HG03135 (cell line): ENCODE measurements around the gene CGN.

ENCODE experiments used
- ATAC-seq: cut with Tn5 transposase; IDR thresholded peaks from one replicate; pipeline ENCODE4 v1.9.1; 2021; ENCODE audit warnings: mild to moderate bottlenecking, moderate library complexity; ENCODE audit not compliant: unreplicated experiment

CGN gene, protein sequence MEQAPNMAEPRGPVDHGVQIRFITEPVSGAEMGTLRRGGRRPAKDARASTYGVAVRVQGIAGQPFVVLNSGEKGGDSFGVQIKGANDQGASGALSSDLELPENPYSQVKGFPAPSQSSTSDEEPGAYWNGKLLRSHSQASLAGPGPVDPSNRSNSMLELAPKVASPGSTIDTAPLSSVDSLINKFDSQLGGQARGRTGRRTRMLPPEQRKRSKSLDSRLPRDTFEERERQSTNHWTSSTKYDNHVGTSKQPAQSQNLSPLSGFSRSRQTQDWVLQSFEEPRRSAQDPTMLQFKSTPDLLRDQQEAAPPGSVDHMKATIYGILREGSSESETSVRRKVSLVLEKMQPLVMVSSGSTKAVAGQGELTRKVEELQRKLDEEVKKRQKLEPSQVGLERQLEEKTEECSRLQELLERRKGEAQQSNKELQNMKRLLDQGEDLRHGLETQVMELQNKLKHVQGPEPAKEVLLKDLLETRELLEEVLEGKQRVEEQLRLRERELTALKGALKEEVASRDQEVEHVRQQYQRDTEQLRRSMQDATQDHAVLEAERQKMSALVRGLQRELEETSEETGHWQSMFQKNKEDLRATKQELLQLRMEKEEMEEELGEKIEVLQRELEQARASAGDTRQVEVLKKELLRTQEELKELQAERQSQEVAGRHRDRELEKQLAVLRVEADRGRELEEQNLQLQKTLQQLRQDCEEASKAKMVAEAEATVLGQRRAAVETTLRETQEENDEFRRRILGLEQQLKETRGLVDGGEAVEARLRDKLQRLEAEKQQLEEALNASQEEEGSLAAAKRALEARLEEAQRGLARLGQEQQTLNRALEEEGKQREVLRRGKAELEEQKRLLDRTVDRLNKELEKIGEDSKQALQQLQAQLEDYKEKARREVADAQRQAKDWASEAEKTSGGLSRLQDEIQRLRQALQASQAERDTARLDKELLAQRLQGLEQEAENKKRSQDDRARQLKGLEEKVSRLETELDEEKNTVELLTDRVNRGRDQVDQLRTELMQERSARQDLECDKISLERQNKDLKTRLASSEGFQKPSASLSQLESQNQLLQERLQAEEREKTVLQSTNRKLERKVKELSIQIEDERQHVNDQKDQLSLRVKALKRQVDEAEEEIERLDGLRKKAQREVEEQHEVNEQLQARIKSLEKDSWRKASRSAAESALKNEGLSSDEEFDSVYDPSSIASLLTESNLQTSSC

GRCh38 chr1:151510957-151511635, at the start of gene CGN:
TSS of gene CGN (plus strand) at chr1:151511387. CDS start at chr1:151518520, 7,133 bp downstream.
- ATAC-seq = no peak

DNA sequence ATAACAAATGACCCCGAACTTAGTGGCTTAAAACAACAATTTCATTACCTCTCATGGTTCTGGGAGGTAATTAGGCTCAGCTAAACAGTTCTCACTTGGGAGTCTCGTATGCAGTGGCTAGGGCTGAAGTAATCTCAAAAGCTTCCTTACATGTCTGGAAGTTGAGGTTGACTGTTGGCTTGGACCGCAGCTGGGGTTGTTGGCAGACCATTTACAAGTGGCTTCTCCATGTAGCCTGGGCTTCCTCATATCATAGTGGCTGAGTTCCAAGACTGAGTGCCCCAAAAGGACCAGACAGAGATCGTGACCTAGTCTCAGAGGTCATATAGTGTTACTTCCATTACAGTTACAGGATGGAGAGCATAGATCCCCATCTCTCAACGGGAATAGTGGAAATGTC, 49.5 kb upstream of the CGN start:
- ATAC-seq = no peak

DNA sequence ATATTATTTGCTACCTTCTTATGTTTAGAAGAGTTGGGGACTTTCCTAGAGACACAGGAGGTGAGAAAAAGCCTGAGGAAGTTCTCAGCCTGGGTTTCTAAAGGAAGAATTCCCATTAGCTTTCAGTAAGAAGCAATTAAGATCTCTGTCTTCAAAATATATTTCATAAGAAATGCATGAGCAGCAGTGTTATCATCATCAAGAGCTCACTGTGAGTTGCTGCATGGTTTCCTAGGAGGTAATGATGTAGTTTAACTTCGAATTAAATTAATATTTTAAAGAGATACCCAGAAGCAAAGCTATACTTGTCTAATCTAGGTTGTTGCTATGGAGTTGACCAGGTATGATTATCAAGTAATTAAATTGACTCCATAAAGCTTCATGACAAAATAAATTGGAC, 46.2 kb upstream of the CGN start:
- no peak for ATAC-seq

DNA sequence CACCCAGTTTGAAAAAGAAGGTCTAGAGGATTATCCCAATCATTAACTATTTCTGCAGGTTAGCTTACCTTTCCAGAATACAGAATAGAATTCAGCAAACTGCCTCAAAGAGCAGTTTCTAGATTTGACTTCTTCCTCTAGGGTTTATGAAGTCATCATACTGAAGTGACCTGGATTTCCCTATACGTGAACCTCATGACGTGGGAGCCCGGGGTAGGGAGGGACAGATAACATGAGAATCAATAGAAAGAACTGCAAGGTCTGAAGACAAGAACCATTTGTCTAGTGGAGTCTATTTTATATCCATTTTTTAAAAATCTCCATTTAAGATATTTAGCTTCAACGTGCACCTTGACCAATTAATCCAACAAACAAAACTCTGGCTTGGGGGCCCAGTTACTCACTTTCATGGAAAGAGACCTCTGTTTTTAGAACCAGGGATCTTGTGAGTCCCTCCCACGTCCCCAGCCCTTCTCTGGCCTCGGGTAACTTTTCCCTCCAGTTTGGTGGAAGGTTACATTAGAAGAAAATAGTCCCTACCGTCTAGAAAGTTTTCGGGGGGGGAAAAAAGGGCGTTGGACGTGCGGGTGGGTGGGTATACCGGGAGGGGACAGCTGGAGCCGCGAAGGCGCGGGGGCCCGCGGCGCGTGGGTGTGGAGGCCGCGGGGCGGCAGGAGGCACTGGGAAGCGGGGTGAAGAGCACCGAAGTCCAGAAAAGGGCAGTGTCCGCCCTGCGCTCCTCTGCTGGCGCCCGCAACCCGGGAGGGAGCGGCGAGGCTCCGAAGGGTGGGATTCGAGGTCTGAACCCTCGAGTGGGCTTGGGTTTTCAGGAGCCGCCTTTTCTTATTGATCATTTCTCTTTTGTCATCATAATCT, 38.1 kb upstream of the CGN start:
- ATAC-seq = no peak

- ATAC-seq = no peak
Observed at GRCh38 chr1:151474745-151475144, 36.4 kb upstream of the CGN start.

DNA sequence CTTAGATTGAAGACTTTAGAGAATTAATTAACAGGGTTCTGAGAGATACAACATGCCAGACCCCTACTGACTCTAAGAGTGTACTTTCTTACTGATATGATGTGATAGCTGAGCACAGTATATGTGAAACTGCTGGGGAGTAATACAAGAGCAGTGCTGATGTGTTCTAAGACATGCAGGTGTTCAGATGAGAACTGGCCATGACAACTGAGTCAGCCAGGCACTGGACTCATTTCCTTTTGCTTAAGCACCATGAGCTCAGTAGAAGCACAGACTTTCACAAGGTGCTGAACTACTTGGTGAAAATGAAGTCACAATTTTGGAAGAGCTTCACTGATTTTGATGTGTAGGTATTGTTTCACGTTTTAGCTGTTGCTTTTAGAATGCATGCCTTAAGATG, 36.0 kb upstream of the CGN start:
- peak; percentile 55 for ATAC-seq

DNA sequence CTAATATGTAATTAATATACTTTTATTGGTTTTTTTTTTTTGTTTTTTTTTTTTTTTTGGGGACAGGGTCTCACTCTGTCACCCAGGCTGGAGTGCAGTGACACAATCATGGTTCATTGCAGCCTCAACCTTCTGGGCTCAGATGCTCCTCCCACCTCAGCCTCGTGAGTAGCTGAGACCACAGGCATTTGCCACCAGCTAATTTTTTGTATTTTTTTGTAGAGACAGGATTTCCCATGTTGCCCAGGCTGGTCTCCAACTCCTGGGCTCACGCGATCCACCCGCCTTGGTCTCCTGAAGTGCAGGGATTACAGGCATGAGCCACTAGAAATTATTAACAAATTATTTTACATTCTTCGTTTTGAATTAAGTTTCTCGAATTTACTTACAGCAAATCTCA, 35.1 kb upstream of the CGN start:
- ATAC-seq = no peak

DNA sequence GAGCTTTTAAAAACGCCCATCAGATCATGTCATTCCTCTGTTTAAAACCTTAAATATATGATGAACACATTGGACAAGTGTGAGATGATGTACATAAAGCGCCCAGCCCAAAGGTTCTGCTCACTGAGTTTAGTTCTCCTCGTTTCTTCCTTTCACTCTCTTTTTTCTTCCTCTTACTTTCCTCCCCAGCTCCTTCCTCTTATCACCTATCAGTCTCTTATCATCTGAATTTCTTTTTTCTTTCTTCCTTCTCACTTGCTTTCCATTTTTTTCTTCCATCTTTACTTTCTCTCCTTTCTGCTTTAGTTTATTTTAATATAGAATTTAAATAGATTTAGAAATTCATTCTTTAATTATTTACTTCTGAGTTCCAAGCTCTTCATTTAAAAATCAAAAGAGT, 34.1 kb upstream of the CGN start:
- no peak for ATAC-seq

- ATAC-seq = no peak
Observed at GRCh38 chr1:151478140-151478812, 32.9 kb upstream of the CGN start.

GRCh38 chr1:151478923-151479322, 32.3 kb upstream of the CGN start:
- no peak for ATAC-seq

DNA sequence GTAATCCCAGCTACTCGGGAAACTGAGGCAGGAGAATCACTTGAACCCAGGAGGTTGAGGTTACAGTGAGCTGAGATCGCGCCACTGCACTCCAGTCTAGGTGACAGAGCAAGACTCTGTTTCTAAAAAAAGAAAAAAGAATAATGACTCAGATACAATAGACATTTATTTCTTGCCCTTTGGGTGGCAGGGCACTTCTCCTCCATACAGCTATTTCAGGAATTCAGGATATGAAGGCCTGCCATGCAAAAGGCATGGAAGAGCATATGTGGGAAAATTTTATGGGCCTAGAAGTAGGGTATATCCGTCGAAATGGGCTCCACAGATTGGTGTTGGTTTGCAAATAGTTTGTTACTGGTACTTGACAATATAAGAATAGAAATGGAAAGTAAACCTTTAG, 31.7 kb upstream of the CGN start:
- ATAC-seq = no peak

- no peak for ATAC-seq
Observed at GRCh38 chr1:151482017-151482416, 29.2 kb upstream of the CGN start.

- no peak for ATAC-seq
Observed at GRCh38 chr1:151485685-151486255, 25.4 kb upstream of the CGN start.

- no peak for ATAC-seq
Observed at GRCh38 chr1:151486557-151486956, 24.6 kb upstream of the CGN start.

GRCh38 chr1:151491641-151492040, 19.5 kb upstream of the CGN start:
- no peak for ATAC-seq

DNA sequence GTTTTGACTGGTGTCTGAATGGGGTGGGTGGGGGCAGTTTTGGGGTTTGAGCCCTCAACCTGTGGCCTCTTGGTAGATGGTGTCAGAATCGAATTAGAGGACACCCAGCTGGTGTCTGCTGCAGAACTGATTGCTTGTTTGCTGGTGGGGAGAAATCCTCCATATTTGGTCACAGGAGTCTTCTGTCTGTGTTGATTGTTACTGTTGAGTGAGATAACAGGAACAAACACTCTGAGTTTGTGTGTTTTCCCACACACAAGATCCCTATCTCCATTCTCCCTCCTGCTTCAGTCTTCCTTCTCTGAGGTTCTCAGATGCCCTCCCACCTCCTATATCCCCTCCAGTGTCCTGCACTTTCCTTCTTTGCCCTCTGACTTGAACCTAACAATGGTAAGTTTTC, 19.1 kb upstream of the CGN start:
- ATAC-seq = no peak

GRCh38 chr1:151493042-151493441, 18.1 kb upstream of the CGN start:
- no peak for ATAC-seq

DNA sequence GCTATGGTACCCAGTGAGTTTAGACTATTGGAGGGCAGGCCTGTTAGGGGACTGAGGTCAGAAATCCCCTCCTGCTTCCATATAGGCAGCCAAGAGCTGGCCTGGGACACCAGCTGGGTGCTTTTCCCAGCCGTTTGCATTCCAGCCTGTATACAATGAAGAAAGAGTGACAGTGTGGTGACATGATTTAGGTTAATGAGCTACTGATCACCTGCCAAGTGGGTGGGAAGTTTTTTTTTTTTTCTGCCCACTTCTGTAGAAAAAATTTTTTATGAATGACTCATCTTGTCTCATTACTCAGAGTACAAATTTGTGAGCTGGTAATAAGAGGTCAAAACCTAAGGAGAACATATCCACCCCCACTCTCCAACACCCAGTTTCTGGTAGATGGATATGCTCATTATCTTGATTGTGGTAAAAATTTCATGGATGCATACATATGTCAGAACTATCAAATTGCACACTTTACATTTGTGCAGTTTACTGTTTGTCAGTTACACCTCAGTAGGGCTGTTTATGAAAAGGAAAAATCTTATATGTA, 16.4 kb upstream of the CGN start:
- no peak for ATAC-seq

GRCh38 chr1:151495316-151495715, 15.9 kb upstream of the CGN start:
- ATAC-seq = no peak
